ENCODE measurements around the gene GARNL3.

DNA sequence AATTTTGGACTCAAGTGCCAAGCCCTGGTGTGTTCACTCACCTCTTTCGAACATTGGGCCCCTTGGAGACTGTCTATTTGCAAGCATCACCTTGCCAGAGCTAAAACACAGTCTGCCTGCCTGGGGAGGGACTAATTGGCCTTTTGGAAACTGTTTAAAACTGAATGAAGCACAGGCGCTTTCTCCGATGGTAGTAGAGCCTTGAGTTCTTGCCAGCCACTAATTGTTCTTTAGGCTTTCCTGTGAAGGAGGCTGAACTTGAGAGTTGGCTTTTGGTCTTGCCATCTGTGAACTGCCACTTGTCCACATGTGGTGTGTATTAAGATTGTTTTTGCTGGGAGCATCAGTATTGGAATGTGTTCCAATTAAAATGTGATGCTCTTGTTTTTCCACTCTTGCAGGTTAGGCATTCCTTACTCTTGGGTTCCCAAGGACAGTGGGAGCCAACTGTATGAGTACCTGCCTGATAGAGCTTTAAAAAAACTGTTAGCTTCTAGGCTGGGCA lies 26.0 kb downstream of the GARNL3 start:
- TF ChIP-seq CTCF (IDR thresholded peaks at IDR 0.05) (no peak), POLR2A (IDR thresholded peaks at IDR 0.05) (no peak), POLR2AphosphoS5 (IDR thresholded peaks at IDR 0.05) (no peak)

Data from breast epithelium (tissue), 3 donors.